IMR-90 (cell line): ENCODE measurements around the gene FAM124A. TPM values are rescaled to one million over a fixed set of nuclear protein-coding genes. Genes with fewer than 3 reads are reported as not detected.

Experiments
- ATAC-seq: fragments of 200-7000 bp; cut with Tn5 transposase; 2 replicates; pipeline ENCODE4 v1.9.1; 2020; ENCODE audit warnings: low read depth, mild to moderate bottlenecking, moderate library complexity
- BruUV-seq: library from RNA; stranded (reverse); fragments of 400-500 nt; replicated peaks from 2 replicates; lab custom pipeline; 2021; lab: Mats Ljungman, UMichigan
- CTCF ChIA-PET: fragments of 300-600 bp; formaldehyde crosslinking; extraction: SDS; loops from one replicate; lab custom pipeline; 2021; ENCODE audit warnings: antibody characterized with exemption; lab: Yijun Ruan, JAX
- POLR2A ChIA-PET: fragments of 300-600 bp; sonication (Branson Sonifier 250); formaldehyde crosslinking; loops from one replicate; lab custom pipeline; 2022; ENCODE audit warnings: antibody characterized with exemption; ENCODE audit not compliant: unreplicated experiment; lab: Charles Lee
- DNase-seq: peaks from one replicate; pipeline ENCODE4 v3.0.0; 2013
- H2AFZ ChIP-seq: replicated peaks from 2 replicates; pipeline ENCODE3; 2013; ENCODE audit warnings: low read length, mild to moderate bottlenecking; ENCODE audit not compliant: poor library complexity
- H2AK5ac ChIP-seq: 2 replicates; pipeline ENCODE4 v1.6.1; 2013; ENCODE audit warnings: low read depth, low read length, inconsistent platforms
- H2AK9ac ChIP-seq: replicated peaks from 2 replicates; pipeline ENCODE3; 2013; ENCODE audit warnings: mild to moderate bottlenecking, low read depth, low read length, moderate library complexity; ENCODE audit not compliant: poor library complexity
- H2BK120ac ChIP-seq: 2 replicates; pipeline ENCODE4 v1.6.1; 2013; ENCODE audit warnings: low read depth, low read length, inconsistent platforms
- H2BK15ac ChIP-seq: 3 replicates; pipeline ENCODE4 v1.6.1; 2013; ENCODE audit warnings: low read depth, low read length, inconsistent platforms
- H2BK20ac ChIP-seq: 2 replicates; pipeline ENCODE4 v1.6.1; 2013; ENCODE audit warnings: low read depth, mild to moderate bottlenecking, inconsistent platforms, low read length, moderate library complexity
- H2BK5ac ChIP-seq: 2 replicates; pipeline ENCODE4 v1.6.1; 2013; ENCODE audit warnings: mild to moderate bottlenecking, low read depth, low read length, inconsistent platforms; ENCODE audit not compliant: poor library complexity, severe bottlenecking
- H3K14ac ChIP-seq: replicated peaks from 2 replicates; pipeline ENCODE4 v1.6.1; 2013; ENCODE audit warnings: low read depth, low read length, inconsistent platforms
- H3K18ac ChIP-seq: 2 replicates; pipeline ENCODE4 v1.6.1; 2013; ENCODE audit warnings: low read depth, low read length, control low read depth
- H3K23ac ChIP-seq: 2 replicates; pipeline ENCODE4 v1.6.1; 2013; ENCODE audit warnings: low read depth, low read length, inconsistent platforms
- H3K27ac ChIP-seq: 2 replicates; pipeline ENCODE4 v1.5.1; 2013; ENCODE audit warnings: mild to moderate bottlenecking, control low read depth, low read length; ENCODE audit not compliant: insufficient read depth
- H3K27me3 ChIP-seq: 2 replicates; pipeline ENCODE4 v1.6.1; 2013; ENCODE audit warnings: low read length; ENCODE audit not compliant: control insufficient read depth, insufficient read depth
- H3K36me3 ChIP-seq: 2 replicates; pipeline ENCODE4 v1.6.1; 2013; ENCODE audit warnings: low read length, mixed read lengths; ENCODE audit not compliant: control insufficient read depth, insufficient read depth
- H3K4ac ChIP-seq: 2 replicates; pipeline ENCODE4 v1.6.1; 2013; ENCODE audit warnings: low read depth, low read length, inconsistent platforms
- H3K4me1 ChIP-seq: 2 replicates; pipeline ENCODE4 v1.6.1; 2013; ENCODE audit warnings: low read length, mixed read lengths; ENCODE audit not compliant: control insufficient read depth, insufficient read depth
- H3K4me2 ChIP-seq: 2 replicates; pipeline ENCODE4 v1.6.1; 2013; ENCODE audit warnings: low read depth, mild to moderate bottlenecking, control low read depth, low read length, moderate library complexity
- H3K4me3 ChIP-seq: 2 replicates; pipeline ENCODE4 v1.5.1; 2013; ENCODE audit warnings: low read depth, mild to moderate bottlenecking, control low read depth, low read length, moderate library complexity; ENCODE audit not compliant: insufficient read depth
- H3K56ac ChIP-seq: 2 replicates; pipeline ENCODE4 v1.6.1; 2013; ENCODE audit warnings: low read length, inconsistent platforms; ENCODE audit not compliant: insufficient read depth; ENCODE audit errors: extremely low read depth
- H3K79me1 ChIP-seq, 2 experiments: 2 replicates each; pipeline ENCODE4 v1.6.1; 2013; ENCODE audit warnings: low read length in 2 of 2, inconsistent platforms in 1 of 2, low read depth in 1 of 2
- H3K9ac ChIP-seq: 2 replicates; pipeline ENCODE4 v1.6.1; 2013; ENCODE audit warnings: low read depth, low read length, control low read depth
- H3K9me1 ChIP-seq: 2 replicates; pipeline ENCODE4 v1.6.1; 2013; ENCODE audit warnings: low read length, inconsistent platforms; ENCODE audit not compliant: insufficient read depth
- H3K9me3 ChIP-seq: 2 replicates; pipeline ENCODE4 v1.6.1; 2013; ENCODE audit warnings: low read length; ENCODE audit not compliant: control insufficient read depth, insufficient read depth
- H4K20me1 ChIP-seq: 2 replicates; pipeline ENCODE4 v1.6.1; 2013; ENCODE audit warnings: low read length, inconsistent platforms; ENCODE audit not compliant: insufficient read depth
- H4K5ac ChIP-seq: 2 replicates; pipeline ENCODE4 v1.6.1; 2013; ENCODE audit warnings: mild to moderate bottlenecking, low read depth, low read length, control low read depth
- H4K8ac ChIP-seq, 2 experiments: 2 replicates each; pipeline ENCODE4 v1.6.1; 2013; ENCODE audit warnings: low read depth in 2 of 2, low read length in 2 of 2, control low read depth in 1 of 2, inconsistent platforms in 1 of 2
- H4K91ac ChIP-seq: 2 replicates; pipeline ENCODE4 v1.6.1; 2013; ENCODE audit warnings: low read depth, low read length, inconsistent platforms; ENCODE audit not compliant: insufficient read depth
- CEBPB ChIP-seq: IDR thresholded peaks from 2 replicates; pipeline ENCODE4 v1.6.1; 2012; ENCODE audit warnings: low read depth, low read length, improper control_type of control experiment
- ELK1 ChIP-seq: fragments of 150-350 bp; IDR thresholded peaks from 2 replicates; pipeline ENCODE4 v1.6.1; 2016; ENCODE audit warnings: low read depth, mild to moderate bottlenecking, low read length, moderate library complexity, borderline replicate concordance
- FOS ChIP-seq: fragments of 150-350 bp; IDR thresholded peaks from 2 replicates; pipeline ENCODE4 v1.6.1; 2016; ENCODE audit warnings: low read depth, low read length
- MAZ ChIP-seq: IDR thresholded peaks from 2 replicates; pipeline ENCODE4 v1.6.1; 2012; ENCODE audit warnings: low read depth, mild to moderate bottlenecking, low read length, improper control_type of control experiment, moderate library complexity, borderline replicate concordance
- WGBS, 2 experiments: methylation state at CpG; one replicate each; pipeline versions ENCODE4 v1.1.5 to v1.1.7; 2013; ENCODE audit warnings: missing lambda C conversion rate in 2 of 2; ENCODE audit not compliant: insufficient read length in 1 of 2; ENCODE audit errors: extremely low coverage in 2 of 2; 5-methylcytosine and 5-hydroxymethylcytosine counted together
- dilution Hi-C: fragments of 300-500 bp; cut with HindIII; formaldehyde crosslinking; loops from one replicate; pipeline ENCODE4 v1.14.3; 2018; ENCODE audit warnings: low sequenced_read_pairs; ENCODE audit not compliant: unreplicated experiment
- in situ Hi-C: fragments of 300-500 bp; cut with MboI; formaldehyde crosslinking; loops from 3 replicates; pipeline ENCODE4 v1.14.3; 2019; ENCODE audit warnings: low sequenced_read_pairs, inconsistent platforms, mixed read lengths
- intact Hi-C: fragments of 100-400 bp; cut with micrococcal nuclease; formaldehyde crosslinking; loops from 2 replicates; pipeline ENCODE4 v1.10.0; 2022
- polyA plus RNA-seq, 3 experiments: library from polyadenylated mRNA; depleted of rRNA; stranded (reverse); fragments of >200 nt; gene quantifications; 2 replicates each; pipeline ENCODE4 v1.2.3, GENCODE V29; 2012; ENCODE audit warnings: low replicate concordance in 1 of 3
- total RNA-seq: library from RNA; depleted of rRNA; stranded (reverse); fragments of >200 nt; gene quantifications from 2 replicates; pipeline ENCODE4 v1.2.3, GENCODE V29; 2012

Gene FAM124A
- total and polyA plus RNA-seq, 2 of the 4 experiments (the other 2 are of a cell fraction): 0.03 TPM; not detected in 1

- H3K14ac ChIP-seq: no peak overlapping the region
- H3K79me1 ChIP-seq: no peaks in the 10 kb centered on the region
- dilution Hi-C loops: no loop called here
- ATAC-seq (no peak), DNase-seq (no peak)
- no TSS peak for BruUV-seq
- POLR2A ChIA-PET: no interaction called here
- no peak overlapping the region for H3K18ac ChIP-seq
- no peak overlapping the region for H3K23ac ChIP-seq
- no peak overlapping the region for H3K9ac ChIP-seq
- no peak overlapping the region for H3K27ac ChIP-seq
- no peaks in the 10 kb centered on the region for H3K9me3 ChIP-seq
- no peak overlapping the region for H2BK5ac ChIP-seq
- no peak overlapping the region for H4K91ac ChIP-seq
- no peak overlapping the region for H2BK120ac ChIP-seq
- no peaks in the 10 kb centered on the region for H3K36me3 ChIP-seq
- intact Hi-C loops: no loop called here
- no peak for TF ChIP-seq MAZ
- no peak for TF ChIP-seq FOS
- no peak for TF ChIP-seq ELK1
- TF ChIP-seq CEBPB: no peak
- H4K20me1 ChIP-seq: no peaks in the 10 kb centered on the region
- no peak overlapping the region for H2AK5ac ChIP-seq
- H3K27me3 ChIP-seq: peaks cover 20% of the 10 kb centered on the region
- no peak overlapping the region for H2AFZ ChIP-seq
- no peak overlapping the region for H3K56ac ChIP-seq
- no peak overlapping the region for H2BK15ac ChIP-seq
- CTCF ChIA-PET: interaction anchor here (0.6 kb wide), 1 partner anchor 180 kb away, joined by 3 read pairs; no protein-coding TSS in a partner anchor
- no peaks in the 10 kb centered on the region for H3K4me1 ChIP-seq
- H3K4ac ChIP-seq: no peak overlapping the region
- H3K4me3 ChIP-seq: no peak overlapping the region
- H4K5ac ChIP-seq: no peak overlapping the region
- no CpG with 5 or more reads among the region's 2 CpGs for WGBS, 2 experiments
- H2AK9ac ChIP-seq: no peak overlapping the region
- H3K4me2 ChIP-seq: no peak overlapping the region
- H2BK20ac ChIP-seq: no peak overlapping the region
- no peaks in the 10 kb centered on the region for H3K9me1 ChIP-seq
- H4K8ac ChIP-seq: no peak overlapping the region
- in situ Hi-C loops: no loop called here
These were observed 99.6 kb downstream of the FAM124A start for GRCh38 chr13:51321836-51322235.
